DOHH2 (cell line): ENCODE results near the gene B3GALNT2.

Experiments used
- H3F3A ChIP-seq: fragments of 200-600 bp; sonication (generic), shearing (Covaris generic); 2 replicates; pipeline ENCODE4 v1.6.0; 2016; ENCODE audit warnings: antibody characterized with exemption, mild to moderate bottlenecking; ENCODE audit not compliant: control insufficient read depth, insufficient read depth
- H3K27ac ChIP-seq: fragments of 200-600 bp; sonication (generic); 2 replicates; pipeline ENCODE4 v1.5.1; 2014; ENCODE audit warnings: low read depth, mild to moderate bottlenecking, low read length, moderate library complexity
- H3K27me3 ChIP-seq: fragments of 200-600 bp; sonication (generic); 2 replicates; pipeline ENCODE4 v1.6.1; 2014; ENCODE audit warnings: mild to moderate bottlenecking, low read length, mixed read lengths; ENCODE audit not compliant: control insufficient read depth
- H3K36me3 ChIP-seq: fragments of 200-600 bp; sonication (generic); 2 replicates; pipeline ENCODE4 v1.6.1; 2014; ENCODE audit warnings: mild to moderate bottlenecking, low read length, moderate library complexity, mixed read lengths; ENCODE audit not compliant: control insufficient read depth
- H3K4me1 ChIP-seq: fragments of 200-600 bp; sonication (generic); 2 replicates; pipeline ENCODE4 v1.6.1; 2014; ENCODE audit warnings: mild to moderate bottlenecking, low read length, mixed read lengths; ENCODE audit not compliant: control insufficient read depth
- H3K4me2 ChIP-seq: fragments of 200-600 bp; sonication (generic); 2 replicates; pipeline ENCODE4 v1.6.0; 2014; ENCODE audit warnings: mild to moderate bottlenecking, low read length, moderate library complexity
- H3K4me3 ChIP-seq: fragments of 200-600 bp; sonication (generic); 2 replicates; pipeline ENCODE4 v1.5.1; 2014; ENCODE audit warnings: mild to moderate bottlenecking, low read length, mixed read lengths
- H3K79me2 ChIP-seq: fragments of 200-600 bp; sonication (generic); 2 replicates; pipeline ENCODE4 v1.6.1; 2014; ENCODE audit warnings: mild to moderate bottlenecking, low read length, mixed read lengths; ENCODE audit not compliant: control insufficient read depth
- H3K9me2 ChIP-seq: fragments of 200-600 bp; sonication (generic); replicated peaks from 2 replicates; pipeline ENCODE4 v1.6.1; 2014; ENCODE audit warnings: mild to moderate bottlenecking, low read length, mixed read lengths; ENCODE audit not compliant: control insufficient read depth
- H3K9me3 ChIP-seq: fragments of 200-600 bp; sonication (generic); 2 replicates; pipeline ENCODE4 v1.6.1; 2014; ENCODE audit warnings: antibody characterized with exemption, low read length, mixed read lengths; ENCODE audit not compliant: control insufficient read depth, insufficient read depth
- H4K20me1 ChIP-seq: fragments of 200-600 bp; sonication (generic); 2 replicates; pipeline ENCODE4 v1.6.0; 2014; ENCODE audit warnings: low read depth, mild to moderate bottlenecking, antibody characterized with exemption, low read length, moderate library complexity; ENCODE audit not compliant: control insufficient read depth, insufficient read depth
- EZH2phosphoT487 ChIP-seq: fragments of 200-600 bp; sonication (generic); IDR thresholded peaks from 2 replicates; pipeline ENCODE4 v1.6.1; 2017; ENCODE audit warnings: borderline replicate concordance, mild to moderate bottlenecking, antibody characterized with exemption, low read length, moderate library complexity, mixed read lengths
- TF ChIP-seq, protein P1 (sequence below): fragments of 200-600 bp; sonication (generic); IDR thresholded peaks from one replicate; pipeline ENCODE4 v1.5.1; 2014; ENCODE audit warnings: antibody characterized with exemption, mild to moderate bottlenecking, low read depth, low read length; ENCODE audit not compliant: poor library complexity, severe bottlenecking

Gene B3GALNT2

DNA sequence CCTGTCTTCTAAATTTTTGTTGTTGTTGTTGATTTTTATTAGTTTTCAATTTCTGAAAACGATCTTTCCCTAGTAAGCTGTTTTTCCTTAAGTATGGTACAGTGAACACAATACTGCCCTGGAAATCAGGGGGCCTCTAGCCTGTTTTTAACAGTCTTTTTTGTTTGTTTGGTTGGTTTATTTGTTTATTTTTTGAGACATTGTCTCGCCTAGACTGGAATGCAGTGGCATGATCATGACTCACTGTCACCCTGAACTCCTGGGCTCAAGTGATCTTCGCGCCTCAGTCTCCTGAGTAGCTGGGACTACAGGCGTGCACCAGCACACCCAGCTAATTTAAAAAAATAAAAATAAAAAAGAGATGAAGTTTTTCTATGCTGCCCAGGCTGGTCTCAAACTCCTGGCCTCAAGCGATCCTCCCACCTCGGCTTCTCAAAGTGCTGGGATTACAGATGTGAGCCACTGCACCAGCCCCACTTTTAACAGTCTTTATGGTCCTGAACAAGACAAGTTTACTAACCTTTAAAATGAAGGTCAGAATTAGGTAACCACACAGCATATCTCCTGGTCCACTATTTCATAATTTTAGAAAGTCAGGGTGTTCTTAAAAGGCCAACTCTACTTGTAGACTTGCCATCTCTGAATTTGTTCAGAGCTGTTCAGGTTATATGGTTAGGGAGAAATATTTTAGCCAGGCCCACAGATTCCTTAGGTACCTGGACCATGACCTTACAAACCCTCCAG, 101.6 kb downstream of the B3GALNT2 start:
- H3K4me3 ChIP-seq = no peak overlapping the region
- H3K9me2 ChIP-seq = no peaks in the 10 kb centered on the region
- H3K9me3 ChIP-seq = no peaks in the 10 kb centered on the region
- no peaks in the 10 kb centered on the region for H3K4me1 ChIP-seq
- H3K27ac ChIP-seq = no peak overlapping the region
- H3K4me2 ChIP-seq = no peak overlapping the region
- 0 out of 2 replicates have a peak, but pooled peaks cover 2% of the 10 kb centered on the region for H4K20me1 ChIP-seq
- no peaks in the 10 kb centered on the region for H3K27me3 ChIP-seq
- H3K36me3 ChIP-seq = no peaks in the 10 kb centered on the region
- no peaks in the 10 kb centered on the region for H3F3A ChIP-seq
- H3K79me2 ChIP-seq = peaks cover 12% of the 10 kb centered on the region
- TF ChIP-seq, protein P1, sequence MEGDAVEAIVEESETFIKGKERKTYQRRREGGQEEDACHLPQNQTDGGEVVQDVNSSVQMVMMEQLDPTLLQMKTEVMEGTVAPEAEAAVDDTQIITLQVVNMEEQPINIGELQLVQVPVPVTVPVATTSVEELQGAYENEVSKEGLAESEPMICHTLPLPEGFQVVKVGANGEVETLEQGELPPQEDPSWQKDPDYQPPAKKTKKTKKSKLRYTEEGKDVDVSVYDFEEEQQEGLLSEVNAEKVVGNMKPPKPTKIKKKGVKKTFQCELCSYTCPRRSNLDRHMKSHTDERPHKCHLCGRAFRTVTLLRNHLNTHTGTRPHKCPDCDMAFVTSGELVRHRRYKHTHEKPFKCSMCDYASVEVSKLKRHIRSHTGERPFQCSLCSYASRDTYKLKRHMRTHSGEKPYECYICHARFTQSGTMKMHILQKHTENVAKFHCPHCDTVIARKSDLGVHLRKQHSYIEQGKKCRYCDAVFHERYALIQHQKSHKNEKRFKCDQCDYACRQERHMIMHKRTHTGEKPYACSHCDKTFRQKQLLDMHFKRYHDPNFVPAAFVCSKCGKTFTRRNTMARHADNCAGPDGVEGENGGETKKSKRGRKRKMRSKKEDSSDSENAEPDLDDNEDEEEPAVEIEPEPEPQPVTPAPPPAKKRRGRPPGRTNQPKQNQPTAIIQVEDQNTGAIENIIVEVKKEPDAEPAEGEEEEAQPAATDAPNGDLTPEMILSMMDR = no peak
- TF ChIP-seq EZH2phosphoT487 = no peak

DNA sequence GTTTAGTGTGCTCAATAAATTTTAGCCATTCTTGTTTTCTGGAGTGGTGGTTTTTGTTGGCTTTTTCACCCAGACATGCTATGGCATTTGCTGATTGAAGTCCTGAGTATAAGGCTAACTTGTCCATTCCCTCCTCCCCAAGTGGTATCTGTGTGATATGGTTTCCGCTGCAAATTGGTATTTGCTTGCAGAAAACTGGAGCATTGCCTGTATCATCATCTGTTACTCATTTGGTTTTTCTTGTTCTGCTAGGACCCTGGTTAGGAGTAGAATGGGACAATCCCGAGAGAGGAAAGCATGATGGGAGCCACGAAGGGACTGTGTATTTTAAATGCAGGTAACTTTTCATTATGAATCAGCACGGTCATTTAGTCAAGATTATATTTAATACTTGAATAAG, 103.0 kb downstream of the B3GALNT2 start:
- Histone ChIP-seq H3K9me3 (no peaks in the 10 kb centered on the region), H3K9me2 (no peaks in the 10 kb centered on the region), H3K27ac (no peak overlapping the region), H3K79me2 (peaks cover 20% of the 10 kb centered on the region), H3K36me3 (no peaks in the 10 kb centered on the region), H3K27me3 (no peaks in the 10 kb centered on the region), H3K4me1 (no peaks in the 10 kb centered on the region), H3F3A (no peaks in the 10 kb centered on the region), H3K4me2 (no peak overlapping the region), H4K20me1 (0 out of 2 replicates have a peak, but pooled peaks cover 2% of the 10 kb centered on the region), H3K4me3 (no peak overlapping the region)
- no peak for TF ChIP-seq EZH2phosphoT487
- TF ChIP-seq, protein P1 = no peak
